ENCODE measurements around the gene ARHGAP6.

The ARHGAP6 gene

DNA sequence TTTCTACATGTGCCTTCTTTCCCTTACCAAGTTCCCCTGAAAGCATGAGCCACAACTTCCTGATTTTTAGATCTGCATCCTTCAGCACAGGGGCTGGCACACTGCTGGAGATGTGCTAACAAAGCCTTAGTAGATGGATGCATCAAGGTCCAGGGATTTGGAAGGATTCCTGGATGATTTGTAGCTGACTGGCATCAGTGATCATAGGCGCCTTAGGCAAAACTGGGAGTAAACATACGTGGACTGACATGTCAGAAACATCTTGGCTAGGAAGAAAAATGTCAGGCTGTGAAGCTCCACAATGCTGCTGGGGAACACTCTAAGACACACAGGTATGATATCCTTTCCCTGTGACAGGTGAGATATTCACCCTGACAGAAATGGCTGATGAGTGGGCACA, 216.1 kb downstream of the ARHGAP6 start:
- TF ChIP-seq, protein P1, sequence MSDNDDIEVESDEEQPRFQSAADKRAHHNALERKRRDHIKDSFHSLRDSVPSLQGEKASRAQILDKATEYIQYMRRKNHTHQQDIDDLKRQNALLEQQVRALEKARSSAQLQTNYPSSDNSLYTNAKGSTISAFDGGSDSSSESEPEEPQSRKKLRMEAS (IDR thresholded peaks at IDR 0.05) = no peak
- TF ChIP-seq, protein P2, sequence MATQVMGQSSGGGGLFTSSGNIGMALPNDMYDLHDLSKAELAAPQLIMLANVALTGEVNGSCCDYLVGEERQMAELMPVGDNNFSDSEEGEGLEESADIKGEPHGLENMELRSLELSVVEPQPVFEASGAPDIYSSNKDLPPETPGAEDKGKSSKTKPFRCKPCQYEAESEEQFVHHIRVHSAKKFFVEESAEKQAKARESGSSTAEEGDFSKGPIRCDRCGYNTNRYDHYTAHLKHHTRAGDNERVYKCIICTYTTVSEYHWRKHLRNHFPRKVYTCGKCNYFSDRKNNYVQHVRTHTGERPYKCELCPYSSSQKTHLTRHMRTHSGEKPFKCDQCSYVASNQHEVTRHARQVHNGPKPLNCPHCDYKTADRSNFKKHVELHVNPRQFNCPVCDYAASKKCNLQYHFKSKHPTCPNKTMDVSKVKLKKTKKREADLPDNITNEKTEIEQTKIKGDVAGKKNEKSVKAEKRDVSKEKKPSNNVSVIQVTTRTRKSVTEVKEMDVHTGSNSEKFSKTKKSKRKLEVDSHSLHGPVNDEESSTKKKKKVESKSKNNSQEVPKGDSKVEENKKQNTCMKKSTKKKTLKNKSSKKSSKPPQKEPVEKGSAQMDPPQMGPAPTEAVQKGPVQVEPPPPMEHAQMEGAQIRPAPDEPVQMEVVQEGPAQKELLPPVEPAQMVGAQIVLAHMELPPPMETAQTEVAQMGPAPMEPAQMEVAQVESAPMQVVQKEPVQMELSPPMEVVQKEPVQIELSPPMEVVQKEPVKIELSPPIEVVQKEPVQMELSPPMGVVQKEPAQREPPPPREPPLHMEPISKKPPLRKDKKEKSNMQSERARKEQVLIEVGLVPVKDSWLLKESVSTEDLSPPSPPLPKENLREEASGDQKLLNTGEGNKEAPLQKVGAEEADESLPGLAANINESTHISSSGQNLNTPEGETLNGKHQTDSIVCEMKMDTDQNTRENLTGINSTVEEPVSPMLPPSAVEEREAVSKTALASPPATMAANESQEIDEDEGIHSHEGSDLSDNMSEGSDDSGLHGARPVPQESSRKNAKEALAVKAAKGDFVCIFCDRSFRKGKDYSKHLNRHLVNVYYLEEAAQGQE (IDR thresholded peaks at IDR 0.05; ENCODE audit: low read depth) = no peak
- TF ChIP-seq TEAD4 (IDR thresholded peaks at IDR 0.05) (no peak), FOXM1 (IDR thresholded peaks at IDR 0.05; ENCODE audit: borderline replicate concordance, low read depth) (no peak), YY1 (IDR thresholded peaks at IDR 0.05; ENCODE audit: low read depth) (no peak), TCF12 (IDR thresholded peaks at IDR 0.05; ENCODE audit: low read depth) (no peak), NFIC (IDR thresholded peaks at IDR 0.05) (no peak), EGR1 (IDR thresholded peaks at IDR 0.05) (no peak), RAD21 (IDR thresholded peaks at IDR 0.05; ENCODE audit: low read depth) (no peak), ZBTB7A (IDR thresholded peaks at IDR 0.05; ENCODE audit: low read depth) (no peak), TAF1 (IDR thresholded peaks at IDR 0.05; ENCODE audit: low read depth) (no peak), EP300 (IDR thresholded peaks at IDR 0.05; ENCODE audit: borderline replicate concordance) (no peak), CEBPB (IDR thresholded peaks at IDR 0.05) (no peak), CREB1 (IDR thresholded peaks at IDR 0.05; ENCODE audit: low read depth) (no peak)
- TF ChIP-seq, protein P3, sequence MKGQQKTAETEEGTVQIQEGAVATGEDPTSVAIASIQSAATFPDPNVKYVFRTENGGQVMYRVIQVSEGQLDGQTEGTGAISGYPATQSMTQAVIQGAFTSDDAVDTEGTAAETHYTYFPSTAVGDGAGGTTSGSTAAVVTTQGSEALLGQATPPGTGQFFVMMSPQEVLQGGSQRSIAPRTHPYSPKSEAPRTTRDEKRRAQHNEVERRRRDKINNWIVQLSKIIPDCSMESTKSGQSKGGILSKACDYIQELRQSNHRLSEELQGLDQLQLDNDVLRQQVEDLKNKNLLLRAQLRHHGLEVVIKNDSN (IDR thresholded peaks at IDR 0.05) = no peak

DNA sequence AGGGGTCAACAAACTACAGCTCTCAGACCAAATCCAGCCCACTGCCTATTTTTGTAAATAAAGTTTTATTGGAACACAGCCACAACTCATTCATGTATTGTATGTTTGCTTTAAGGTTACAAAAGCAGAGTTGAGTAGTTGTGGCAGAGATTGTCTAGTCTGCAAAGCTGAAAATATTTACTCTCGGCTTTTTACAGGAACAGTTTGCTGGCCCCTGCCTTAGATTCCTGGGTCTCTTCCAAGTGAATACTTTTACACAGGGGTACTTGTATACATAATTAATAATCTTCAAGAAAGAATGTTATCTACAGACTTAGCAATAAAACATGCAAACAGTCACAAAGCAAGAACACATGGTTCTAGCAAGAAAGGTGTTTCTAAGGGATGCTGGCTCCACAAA, 218.3 kb downstream of the ARHGAP6 start:
- TF ChIP-seq, protein P1 (IDR thresholded peaks at IDR 0.05) = no peak
- TF ChIP-seq, protein P2 (IDR thresholded peaks at IDR 0.05; ENCODE audit: low read depth) = no peak
- TF ChIP-seq EGR1 (IDR thresholded peaks at IDR 0.05) = no peak
- TF ChIP-seq EP300 (IDR thresholded peaks at IDR 0.05; ENCODE audit: borderline replicate concordance) = no peak
- no peak for TF ChIP-seq RAD21 (IDR thresholded peaks at IDR 0.05; ENCODE audit: low read depth)
- no peak for TF ChIP-seq CREB1 (IDR thresholded peaks at IDR 0.05; ENCODE audit: low read depth)
- no peak for TF ChIP-seq TAF1 (IDR thresholded peaks at IDR 0.05; ENCODE audit: low read depth)
- no peak for TF ChIP-seq FOXM1 (IDR thresholded peaks at IDR 0.05; ENCODE audit: borderline replicate concordance, low read depth)

DNA sequence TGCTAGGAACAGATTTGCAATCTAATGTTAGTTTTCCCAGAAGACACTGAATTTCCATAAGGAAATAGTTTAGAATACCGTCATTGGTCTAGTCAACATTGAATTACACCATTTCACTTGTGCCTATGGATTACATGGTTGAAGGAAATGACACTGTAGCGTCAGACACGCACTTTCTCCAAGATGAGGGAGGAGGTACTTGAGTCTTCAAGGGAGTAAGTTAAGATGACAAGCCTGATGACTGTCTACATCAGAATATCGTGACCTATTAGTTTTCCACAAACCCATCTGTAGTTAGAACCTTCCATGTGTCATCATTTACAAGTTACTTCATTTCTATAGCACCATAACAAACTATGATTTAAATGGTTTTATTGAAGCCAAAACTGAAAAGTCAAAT, 218.8 kb downstream of the ARHGAP6 start:
- no peak for TF ChIP-seq EP300 (IDR thresholded peaks at IDR 0.05; ENCODE audit: borderline replicate concordance)
- TF ChIP-seq, protein P2 (IDR thresholded peaks at IDR 0.05; ENCODE audit: low read depth) = no peak
- TF ChIP-seq RAD21 (IDR thresholded peaks at IDR 0.05; ENCODE audit: low read depth) = no peak
- TF ChIP-seq ZBTB7A (IDR thresholded peaks at IDR 0.05; ENCODE audit: low read depth) = no peak
- no peak for TF ChIP-seq TAF1 (IDR thresholded peaks at IDR 0.05; ENCODE audit: low read depth)
- no peak for TF ChIP-seq EGR1 (IDR thresholded peaks at IDR 0.05)
- TF ChIP-seq FOXM1 (IDR thresholded peaks at IDR 0.05; ENCODE audit: borderline replicate concordance, low read depth) = no peak
- TF ChIP-seq YY1 (IDR thresholded peaks at IDR 0.05; ENCODE audit: low read depth) = no peak
- no peak for TF ChIP-seq TEAD4 (IDR thresholded peaks at IDR 0.05)
- TF ChIP-seq, protein P1 (IDR thresholded peaks at IDR 0.05) = no peak
- TF ChIP-seq TCF12 (IDR thresholded peaks at IDR 0.05; ENCODE audit: low read depth) = no peak
- TF ChIP-seq, protein P3 (IDR thresholded peaks at IDR 0.05) = no peak

DNA sequence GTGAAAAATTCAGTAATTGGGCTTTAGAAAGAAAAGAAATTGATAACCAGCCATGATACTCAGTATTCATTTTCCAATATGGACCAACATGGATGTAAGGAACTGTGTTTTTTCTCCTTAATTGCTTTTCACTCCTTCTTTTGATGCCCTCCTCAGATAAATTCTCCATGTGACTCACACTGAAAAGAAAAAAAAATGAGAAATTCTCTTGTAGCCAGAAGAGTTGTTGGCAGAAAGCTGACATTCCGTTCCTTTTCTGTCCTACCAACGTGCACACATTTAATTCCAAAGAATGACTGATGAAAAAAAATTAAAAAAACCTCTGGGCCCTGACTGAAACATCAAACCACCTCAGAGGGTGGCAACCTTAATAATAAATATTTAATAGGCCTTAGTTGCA, 219.4 kb downstream of the ARHGAP6 start:
- TF ChIP-seq TCF12 (IDR thresholded peaks at IDR 0.05; ENCODE audit: low read depth) = no peak
- no peak for TF ChIP-seq ZBTB7A (IDR thresholded peaks at IDR 0.05; ENCODE audit: low read depth)
- TF ChIP-seq EP300 (IDR thresholded peaks at IDR 0.05; ENCODE audit: borderline replicate concordance) = no peak
- no peak for TF ChIP-seq CEBPB (IDR thresholded peaks at IDR 0.05)
- TF ChIP-seq, protein P2 (IDR thresholded peaks at IDR 0.05; ENCODE audit: low read depth) = no peak
- TF ChIP-seq, protein P1 (IDR thresholded peaks at IDR 0.05) = no peak
- TF ChIP-seq, protein P3 (IDR thresholded peaks at IDR 0.05) = no peak
- no peak for TF ChIP-seq TAF1 (IDR thresholded peaks at IDR 0.05; ENCODE audit: low read depth)
- TF ChIP-seq EGR1 (IDR thresholded peaks at IDR 0.05) = no peak
- TF ChIP-seq TEAD4 (IDR thresholded peaks at IDR 0.05) = no peak
- no peak for TF ChIP-seq CREB1 (IDR thresholded peaks at IDR 0.05; ENCODE audit: low read depth)
- TF ChIP-seq YY1 (IDR thresholded peaks at IDR 0.05; ENCODE audit: low read depth) = no peak
- TF ChIP-seq FOXM1 (IDR thresholded peaks at IDR 0.05; ENCODE audit: borderline replicate concordance, low read depth) = no peak
- TF ChIP-seq RAD21 (IDR thresholded peaks at IDR 0.05; ENCODE audit: low read depth) = no peak
- no peak for TF ChIP-seq NFIC (IDR thresholded peaks at IDR 0.05)
